Activated CD8-positive, alpha-beta T cell treated with anti-CD3 and anti-CD28 coated beads for 36 hours (primary cell): ENCODE measurements around the gene NFE2. TPM values are rescaled to one million over a fixed set of nuclear protein-coding genes. Genes with fewer than 3 reads are reported as not detected.

Experiments used
- ATAC-seq: fragments of 200-7000 bp; cut with Tn5 transposase; one replicate; pipeline ENCODE4 v1.10.0; 2021; ENCODE audit warnings: mild to moderate bottlenecking, moderate library complexity
- CTCF ChIA-PET: fragments of 350-600 bp; sonication (Branson Sonifier 250); formaldehyde crosslinking; loops from one replicate; lab custom pipeline; 2021; ENCODE audit warnings: antibody characterized with exemption; lab: Charles Lee
- POLR2A ChIA-PET: fragments of 350-600 bp; sonication (Branson Sonifier 250); formaldehyde crosslinking; loops from one replicate; lab custom pipeline; 2021; ENCODE audit warnings: antibody characterized with exemption; lab: Charles Lee
- DNase-seq: peaks from one replicate; pipeline ENCODE4 v3.0.0-alpha.2; 2020
- H3K27ac Mint-ChIP-seq: one replicate; pipeline ENCODE4 v1.8.0; 2021; ENCODE audit warnings: mild to moderate bottlenecking, mixed read lengths
- H3K27me3 Mint-ChIP-seq: one replicate; pipeline ENCODE4 v1.8.0; 2021; ENCODE audit warnings: mixed read lengths
- H3K36me3 Mint-ChIP-seq: one replicate; pipeline ENCODE4 v1.8.0; 2021; ENCODE audit warnings: low read depth, mixed read lengths
- H3K4me1 Mint-ChIP-seq: one replicate; pipeline ENCODE4 v1.8.0; 2021; ENCODE audit warnings: low read depth, mixed read lengths
- H3K4me3 Mint-ChIP-seq: one replicate; pipeline ENCODE4 v1.8.0; 2021; ENCODE audit warnings: mild to moderate bottlenecking, moderate library complexity, mixed read lengths
- H3K9me3 Mint-ChIP-seq: one replicate; pipeline ENCODE4 v1.8.0; 2021; ENCODE audit warnings: mixed read lengths
- intact Hi-C: fragments of 100-400 bp; cut with micrococcal nuclease; formaldehyde crosslinking; loops from one replicate; pipeline ENCODE4 v1.10.0; 2022
- total RNA-seq, 2 experiments: library from RNA; stranded (reverse); gene quantifications; one replicate each; pipeline ENCODE4 v1.2.3, GENCODE V29; 2021
- TF ChIP-seq, protein P1 (sequence below): fragments of 200-600 bp; IDR thresholded peaks from one replicate; pipeline ENCODE4 v1.8.0; 2022; ENCODE audit warnings: antibody characterized with exemption, mild to moderate bottlenecking

NFE2 gene
- total RNA-seq, 2 experiments from 2014 or later: not detected

DNA sequence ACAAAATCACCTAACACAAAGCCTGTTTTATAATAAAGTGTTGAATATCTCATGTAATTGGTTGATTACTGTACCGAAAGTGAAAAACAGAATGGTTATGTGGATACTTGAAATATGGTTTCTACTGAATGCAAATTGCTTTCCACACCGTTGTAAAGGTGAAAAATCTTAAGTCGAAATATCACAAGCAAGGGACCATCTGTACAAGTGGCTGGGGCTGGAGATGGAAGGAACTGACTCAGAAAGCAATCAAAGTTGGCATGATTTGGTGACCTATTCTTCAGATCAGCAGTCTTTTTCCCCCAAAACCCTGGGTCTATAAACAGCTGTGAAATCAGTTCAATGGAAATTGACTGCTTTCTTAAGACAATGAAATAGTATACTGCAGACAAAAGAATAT lies 24.4 kb downstream of the NFE2 start:
- peaks cover 48% of the 10 kb centered on the region for H3K4me1 Mint-ChIP-seq
- intact Hi-C loops: no loop called here
- CTCF ChIA-PET: interaction anchor here (1.0 to 1.2 kb wide), 2 partner anchors 17 to 25 kb away, joined by 3 to 4 read pairs; no protein-coding TSS in a partner anchor

DNA sequence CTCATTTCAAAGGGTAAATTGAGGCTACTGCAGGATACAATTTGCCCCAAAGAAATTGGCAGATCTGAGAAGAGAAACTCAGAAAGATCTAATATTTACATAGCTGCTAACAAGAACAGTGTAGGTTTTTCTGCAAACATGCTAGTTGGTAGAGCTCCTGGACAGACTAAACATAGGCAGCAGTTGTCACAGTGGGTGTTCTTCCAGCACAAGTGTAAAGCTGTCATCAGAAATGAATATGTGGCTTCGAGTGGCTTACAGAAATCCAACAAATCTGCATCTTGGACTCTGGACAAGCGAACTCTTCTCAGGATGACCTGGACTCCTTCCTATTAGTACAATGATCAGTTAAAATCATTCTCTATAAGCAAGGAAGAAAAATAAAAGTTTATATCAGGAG lies 26.8 kb downstream of the NFE2 start:
- peaks cover 36% of the 10 kb centered on the region for H3K36me3 Mint-ChIP-seq
- POLR2A ChIA-PET: interaction anchor here (1.1 to 2.4 kb wide), 3 partner anchors 10 to 16 kb away, joined by 3 to 11 read pairs (median 4); no protein-coding TSS in a partner anchor

More for the DNA sequence above, 24.4 kb downstream of the NFE2 start:
- Mint-ChIP-seq H3K9me3 (no peaks in the 10 kb centered on the region), H3K36me3 (peaks cover 36% of the 10 kb centered on the region), H3K27ac (peak overlapping the region; percentile 23), H3K27me3 (no peaks in the 10 kb centered on the region), H3K4me3 (peak overlapping the region; percentile 28)
- DNase-seq (no peak), ATAC-seq (no peak)
- TF ChIP-seq, protein P1, sequence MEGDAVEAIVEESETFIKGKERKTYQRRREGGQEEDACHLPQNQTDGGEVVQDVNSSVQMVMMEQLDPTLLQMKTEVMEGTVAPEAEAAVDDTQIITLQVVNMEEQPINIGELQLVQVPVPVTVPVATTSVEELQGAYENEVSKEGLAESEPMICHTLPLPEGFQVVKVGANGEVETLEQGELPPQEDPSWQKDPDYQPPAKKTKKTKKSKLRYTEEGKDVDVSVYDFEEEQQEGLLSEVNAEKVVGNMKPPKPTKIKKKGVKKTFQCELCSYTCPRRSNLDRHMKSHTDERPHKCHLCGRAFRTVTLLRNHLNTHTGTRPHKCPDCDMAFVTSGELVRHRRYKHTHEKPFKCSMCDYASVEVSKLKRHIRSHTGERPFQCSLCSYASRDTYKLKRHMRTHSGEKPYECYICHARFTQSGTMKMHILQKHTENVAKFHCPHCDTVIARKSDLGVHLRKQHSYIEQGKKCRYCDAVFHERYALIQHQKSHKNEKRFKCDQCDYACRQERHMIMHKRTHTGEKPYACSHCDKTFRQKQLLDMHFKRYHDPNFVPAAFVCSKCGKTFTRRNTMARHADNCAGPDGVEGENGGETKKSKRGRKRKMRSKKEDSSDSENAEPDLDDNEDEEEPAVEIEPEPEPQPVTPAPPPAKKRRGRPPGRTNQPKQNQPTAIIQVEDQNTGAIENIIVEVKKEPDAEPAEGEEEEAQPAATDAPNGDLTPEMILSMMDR: no peak
- POLR2A ChIA-PET: interaction anchor here (0.9 to 2.1 kb wide), 2 partner anchors 10 to 13 kb away, joined by 4 to 14 read pairs; no protein-coding TSS in a partner anchor

DNA sequence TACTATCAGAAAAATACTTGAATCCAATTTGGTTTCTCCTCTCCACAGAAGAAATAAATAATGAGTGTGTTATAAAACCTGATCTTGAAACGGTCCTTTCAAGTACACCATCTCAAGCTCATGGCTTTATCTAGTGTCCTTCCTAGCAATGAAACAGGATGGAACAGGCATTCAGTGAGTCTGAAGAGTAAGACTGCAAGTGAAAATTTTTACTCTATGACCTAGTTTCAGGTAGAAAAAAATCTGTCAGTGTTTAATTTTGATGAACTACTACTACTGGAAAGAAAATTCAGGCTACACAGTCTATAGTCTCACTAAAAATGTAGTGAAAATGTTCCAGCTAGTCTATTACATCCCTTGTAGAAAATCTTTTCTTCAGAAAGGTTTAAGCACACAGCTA lies 28.6 kb downstream of the NFE2 start:
- TF ChIP-seq, protein P1: no peak
- ChIA-PET CTCF (interaction anchor here (0.6 to 5.0 kb wide), 14 partner anchors 9 to 268 kb away, joined by 3 to 24 read pairs (median 3); partner anchors contain the start of gene HNRNPA1), POLR2A (interaction anchor here (0.9 to 2.2 kb wide), 5 partner anchors 9 to 87 kb away, joined by 3 to 17 read pairs (median 5); partner anchors contain the start of gene HNRNPA1)
- no peaks in the 10 kb centered on the region for H3K27me3 Mint-ChIP-seq
- no peaks in the 10 kb centered on the region for H3K9me3 Mint-ChIP-seq
- H3K36me3 Mint-ChIP-seq: peaks cover 42% of the 10 kb centered on the region
- H3K27ac Mint-ChIP-seq: peak overlapping the region; percentile 63
- peak; percentile 76 for ATAC-seq
- H3K4me1 Mint-ChIP-seq: peaks cover 60% of the 10 kb centered on the region
- DNase-seq: no peak
- intact Hi-C loops: no loop called here
- no peak overlapping the region for H3K4me3 Mint-ChIP-seq

More for the DNA sequence above, 26.8 kb downstream of the NFE2 start:
- DNase-seq (no peak), ATAC-seq (no peak)
- H3K4me3 Mint-ChIP-seq: no peak overlapping the region
- peaks cover 62% of the 10 kb centered on the region for H3K4me1 Mint-ChIP-seq
- H3K9me3 Mint-ChIP-seq: no peaks in the 10 kb centered on the region
- CTCF ChIA-PET: interaction anchor here (1.0 to 5.0 kb wide), 3 partner anchors 23 to 105 kb away, joined by 3 to 24 read pairs (median 7); no protein-coding TSS in a partner anchor
- TF ChIP-seq, protein P1: no peak
- H3K27ac Mint-ChIP-seq: no peak overlapping the region
- intact Hi-C loops: no loop called here
- no peaks in the 10 kb centered on the region for H3K27me3 Mint-ChIP-seq

DNA sequence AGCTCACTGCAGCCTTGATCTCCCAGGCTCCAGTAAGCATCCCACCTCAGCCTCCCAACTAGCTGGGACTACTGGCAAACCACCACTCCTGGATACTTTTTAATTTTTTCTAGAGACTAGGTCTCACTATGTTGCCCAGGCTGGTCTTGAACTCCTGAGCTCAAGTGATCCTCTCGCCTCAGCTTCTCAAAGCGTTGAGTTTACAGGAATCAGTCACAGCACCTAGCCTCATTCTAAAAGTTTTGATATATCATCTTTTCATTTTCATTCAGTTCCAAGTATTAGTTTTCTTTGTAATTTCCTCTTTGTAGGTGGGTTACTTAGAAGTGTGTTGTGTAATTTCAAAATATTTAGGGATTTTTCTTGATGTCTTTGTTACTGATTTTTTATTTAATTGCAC lies 30.5 kb downstream of the NFE2 start:
- CTCF ChIA-PET: interaction anchor here (1.1 to 1.8 kb wide), 4 partner anchors 10 to 109 kb away, joined by 3 to 5 read pairs (median 4); partner anchors contain the start of genes CBX5 and HNRNPA1
- H3K9me3 Mint-ChIP-seq: no peaks in the 10 kb centered on the region
- DNase-seq (no peak), ATAC-seq (peak; percentile 56)
- peaks cover 32% of the 10 kb centered on the region for H3K36me3 Mint-ChIP-seq
- intact Hi-C loops: no loop called here
- no peaks in the 10 kb centered on the region for H3K27me3 Mint-ChIP-seq
- POLR2A ChIA-PET: interaction anchor here (0.5 to 2.2 kb wide), 4 partner anchors 10 to 18 kb away, joined by 3 to 7 read pairs (median 4); partner anchors contain the start of gene HNRNPA1
- TF ChIP-seq, protein P1: no peak
- H3K4me1 Mint-ChIP-seq: peaks cover 47% of the 10 kb centered on the region
- no peak overlapping the region for H3K4me3 Mint-ChIP-seq
- H3K27ac Mint-ChIP-seq: peak overlapping the region; percentile 68

DNA sequence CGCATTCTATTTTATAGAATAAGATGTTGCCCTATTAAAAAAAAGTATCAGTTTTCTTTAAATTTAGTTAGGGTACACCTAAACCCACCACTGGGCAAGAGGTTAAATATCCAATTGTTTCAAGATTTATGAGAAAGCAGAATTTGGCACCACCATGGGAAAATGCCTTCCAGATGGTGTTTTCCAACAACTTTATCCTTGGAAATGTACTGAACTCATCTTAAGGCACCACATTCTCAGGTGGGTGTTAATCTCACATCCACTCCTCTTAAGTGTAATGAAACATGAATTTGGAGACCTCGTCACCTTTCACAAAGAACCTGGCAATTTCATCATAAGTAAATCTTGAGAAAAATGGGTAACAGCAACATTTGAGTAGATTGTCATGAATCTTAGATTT lies 34.0 kb downstream of the NFE2 start:
- no peaks in the 10 kb centered on the region for H3K27me3 Mint-ChIP-seq
- ChIA-PET CTCF (interaction anchor here (0.5 to 7.3 kb wide), 4 partner anchors 14 to 112 kb away, joined by 3 to 53 read pairs (median 4); no protein-coding TSS in a partner anchor), POLR2A (no interaction called here)
- DNase-seq (no peak), ATAC-seq (no peak)
- H3K27ac Mint-ChIP-seq: no peak overlapping the region
- H3K36me3 Mint-ChIP-seq: peaks cover 8% of the 10 kb centered on the region
- no peaks in the 10 kb centered on the region for H3K9me3 Mint-ChIP-seq
- TF ChIP-seq, protein P1: no peak
- intact Hi-C loops: no loop called here
- H3K4me1 Mint-ChIP-seq: peaks cover 27% of the 10 kb centered on the region
- no peak overlapping the region for H3K4me3 Mint-ChIP-seq
